Effector memory CD4-positive, alpha-beta T cell (primary cell): ENCODE data around the gene RDM1.
"Not testable (repeated sequence)": the region's sequence is repeated elsewhere in the genome, so short reads cannot be mapped to it uniquely, and the experiment has no call there.

Experiments used
- DNase-seq, 3 donors: peaks; one replicate each; pipeline ENCODE4 v3.0.0-alpha.2; 2020
- H3K27ac ChIP-seq: 2 replicates; pipeline ENCODE4 v1.7.0; 2013; ENCODE audit warnings: mild to moderate bottlenecking, low read length, moderate library complexity; ENCODE audit not compliant: insufficient read depth, poor library complexity, severe bottlenecking
- H3K27me3 ChIP-seq: replicated peaks from 2 replicates; pipeline ENCODE4 v1.7.0; 2013; ENCODE audit warnings: mild to moderate bottlenecking, low read length; ENCODE audit not compliant: insufficient read depth, control insufficient read depth, poor library complexity, severe bottlenecking
- H3K36me3 ChIP-seq: 2 replicates; pipeline ENCODE4 v1.7.0; 2013; ENCODE audit warnings: mild to moderate bottlenecking, low read length, moderate library complexity; ENCODE audit not compliant: control insufficient read depth, insufficient read depth
- H3K4me1 ChIP-seq: 2 replicates; pipeline ENCODE4 v1.7.0; 2013; ENCODE audit warnings: low read length, mild to moderate bottlenecking; ENCODE audit not compliant: control insufficient read depth, insufficient read depth, poor library complexity, severe bottlenecking
- H3K4me3 ChIP-seq: 2 replicates; pipeline ENCODE4 v1.7.0; 2013; ENCODE audit warnings: low read length, low read depth, mild to moderate bottlenecking; ENCODE audit not compliant: insufficient read depth, poor library complexity, severe bottlenecking
- H3K9me3 ChIP-seq: 2 replicates; pipeline ENCODE4 v1.7.0; 2013; ENCODE audit warnings: mild to moderate bottlenecking, low read length, moderate library complexity; ENCODE audit not compliant: control insufficient read depth

RDM1 gene

GRCh38 chr17:35965272-35965671 lies 34.7 kb upstream of the RDM1 start:
- no peak for DNase-seq
- no peak overlapping the region for H3K27ac ChIP-seq
- no peaks in the 10 kb centered on the region for H3K27me3 ChIP-seq
- no peaks in the 10 kb centered on the region for H3K9me3 ChIP-seq
- no peaks in the 10 kb centered on the region for H3K36me3 ChIP-seq
- no peaks in the 10 kb centered on the region for H3K4me1 ChIP-seq
- no peak overlapping the region for H3K4me3 ChIP-seq

DNA sequence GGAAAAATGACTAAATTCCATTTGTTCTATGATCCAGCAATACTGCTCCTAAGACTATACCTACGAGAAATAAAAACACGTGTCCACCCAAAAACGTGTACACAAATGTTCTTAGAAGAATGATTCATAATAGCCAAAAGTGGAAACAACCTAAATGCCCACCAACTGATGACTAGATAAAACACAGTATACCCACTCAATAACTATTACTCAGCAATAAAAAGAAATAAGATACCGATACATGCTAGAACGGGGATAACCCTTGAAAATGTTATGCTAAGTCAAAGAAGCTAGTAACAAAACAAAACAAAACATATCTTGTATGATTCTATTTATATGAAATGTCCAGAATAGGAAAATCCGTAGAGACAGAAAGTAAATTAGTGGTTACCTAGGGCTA lies 33.1 kb upstream of the RDM1 start:
- H3K4me3 ChIP-seq: no peak overlapping the region
- no peaks in the 10 kb centered on the region for H3K36me3 ChIP-seq
- H3K27me3 ChIP-seq: no peaks in the 10 kb centered on the region
- H3K27ac ChIP-seq: no peak overlapping the region
- DNase-seq: no peak
- no peaks in the 10 kb centered on the region for H3K9me3 ChIP-seq
- H3K4me1 ChIP-seq: no peaks in the 10 kb centered on the region

- H3K9me3 ChIP-seq: no peaks in the 10 kb centered on the region
- no peak overlapping the region for H3K4me3 ChIP-seq
- no peak for DNase-seq
- no peaks in the 10 kb centered on the region for H3K27me3 ChIP-seq
- H3K36me3 ChIP-seq: no peaks in the 10 kb centered on the region
- H3K4me1 ChIP-seq: no peaks in the 10 kb centered on the region
- no peak overlapping the region for H3K27ac ChIP-seq
These were observed 23.1 kb upstream of the RDM1 start for GRCh38 chr17:35953720-35954119.

GRCh38 chr17:35949401-35949800 lies 18.8 kb upstream of the RDM1 start:
- Histone ChIP-seq H3K4me3 (no peak overlapping the region), H3K27me3 (no peaks in the 10 kb centered on the region), H3K27ac (no peak overlapping the region), H3K4me1 (no peaks in the 10 kb centered on the region), H3K9me3 (no peaks in the 10 kb centered on the region), H3K36me3 (no peaks in the 10 kb centered on the region)
- no peak for DNase-seq

- Histone ChIP-seq H3K4me3 (no peak overlapping the region), H3K9me3 (no peaks in the 10 kb centered on the region), H3K27me3 (no peaks in the 10 kb centered on the region), H3K4me1 (no peaks in the 10 kb centered on the region), H3K27ac (no peak overlapping the region), H3K36me3 (no peaks in the 10 kb centered on the region)
- no peak for DNase-seq
These were observed 17.5 kb upstream of the RDM1 start for GRCh38 chr17:35948092-35948491.

- peak in 2 of 3 donors; percentile 2 to 12 for DNase-seq
- Histone ChIP-seq H3K27ac (no peak overlapping the region), H3K9me3 (no peaks in the 10 kb centered on the region), H3K4me1 (no peaks in the 10 kb centered on the region), H3K36me3 (no peaks in the 10 kb centered on the region), H3K27me3 (no peaks in the 10 kb centered on the region), H3K4me3 (no peak overlapping the region)
These were observed 16.6 kb upstream of the RDM1 start for GRCh38 chr17:35947156-35947585.

DNA sequence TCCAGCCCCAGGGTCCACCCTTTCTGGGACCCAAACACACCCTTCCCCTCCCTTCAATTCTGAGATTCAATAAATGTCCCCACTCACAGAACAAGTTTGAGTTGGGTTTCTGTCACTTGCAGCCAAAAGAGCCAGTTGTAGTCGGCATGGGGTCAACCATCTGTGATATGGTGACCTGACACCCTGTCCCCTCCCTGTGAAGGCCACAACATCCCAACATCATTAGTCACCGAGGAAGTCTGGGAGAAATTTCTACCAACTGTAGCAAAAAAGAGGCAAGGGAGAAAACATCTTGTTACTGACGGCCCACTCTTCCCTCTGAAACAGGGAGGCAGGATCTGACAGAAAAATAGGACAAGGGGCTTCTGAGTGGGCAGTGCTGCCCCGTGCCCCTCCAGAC lies 13.6 kb upstream of the RDM1 start:
- Histone ChIP-seq H3K4me3 (no peak overlapping the region), H3K36me3 (no peaks in the 10 kb centered on the region), H3K9me3 (no peaks in the 10 kb centered on the region), H3K4me1 (no peaks in the 10 kb centered on the region), H3K27me3 (no peaks in the 10 kb centered on the region), H3K27ac (no peak overlapping the region)
- no peak for DNase-seq

- no peaks in the 10 kb centered on the region for H3K27me3 ChIP-seq
- H3K4me1 ChIP-seq: no peaks in the 10 kb centered on the region
- H3K4me3 ChIP-seq: no peak within 1 kb of the TSS
- DNase-seq: no peak
- no peak within 1 kb of the TSS for H3K27ac ChIP-seq
- no peaks in the 10 kb centered on the region for H3K9me3 ChIP-seq
- H3K36me3 ChIP-seq: no peaks in the 10 kb centered on the region
These were observed 13.0 kb upstream of the RDM1 start, which contains the start of gene LYZL6 for GRCh38 chr17:35943537-35943936. TSS of gene LYZL6 (minus strand) at chr17:35943713. CDS start at chr17:35939356, 4,357 bp downstream.

DNA sequence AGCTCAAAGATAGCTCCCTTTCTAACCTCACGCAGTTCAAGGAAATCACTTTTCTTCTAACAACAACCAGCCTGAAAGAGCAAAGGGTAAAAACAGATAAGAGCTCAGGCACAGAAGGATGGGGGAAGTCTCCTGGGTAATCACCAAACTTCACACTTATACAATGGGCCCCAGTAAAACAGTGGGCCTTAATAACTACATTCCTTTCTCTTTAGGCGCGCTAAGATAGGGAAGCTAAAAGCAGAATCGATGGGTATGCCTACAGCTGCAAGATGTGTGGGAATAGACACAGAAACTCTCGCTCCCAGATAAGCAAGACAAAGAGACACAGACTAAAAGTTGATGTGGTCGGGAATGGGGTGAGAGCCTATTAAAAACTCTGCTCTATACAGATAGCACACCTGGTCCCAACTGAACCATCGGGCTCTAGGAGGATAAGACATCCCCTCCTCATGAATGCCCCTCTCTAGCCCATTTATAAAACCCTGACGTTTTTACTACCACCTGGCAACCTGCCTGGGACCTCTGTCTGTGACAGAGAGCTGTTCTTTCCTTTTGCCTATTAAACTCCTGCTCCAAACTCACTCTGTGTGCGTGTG lies 12.1 kb upstream of the RDM1 start:
- Histone ChIP-seq H3K27me3 (no peaks in the 10 kb centered on the region), H3K9me3 (no peaks in the 10 kb centered on the region), H3K36me3 (no peaks in the 10 kb centered on the region), H3K27ac (no peak overlapping the region), H3K4me1 (no peaks in the 10 kb centered on the region), H3K4me3 (no peak overlapping the region)
- DNase-seq: no peak

DNA sequence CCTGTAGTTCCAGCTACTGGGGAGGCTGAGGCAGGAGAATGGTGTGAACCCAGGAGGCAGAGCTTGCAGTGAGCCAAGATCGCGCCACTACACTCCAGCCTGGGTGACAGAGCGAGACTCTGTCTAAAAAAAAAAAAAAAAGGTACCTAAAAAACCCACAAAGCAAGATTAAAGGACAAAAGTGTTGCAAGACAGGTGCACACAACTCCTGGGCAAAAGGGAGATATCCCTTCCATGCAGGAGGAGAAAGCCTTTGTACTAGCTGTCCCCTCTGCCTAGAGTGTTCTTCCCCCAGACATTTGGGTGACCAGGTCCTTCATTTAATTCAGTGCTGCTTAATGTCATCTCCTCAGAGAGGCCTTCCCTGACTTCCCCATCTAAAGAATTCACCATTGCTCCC lies 7.9 kb upstream of the RDM1 start:
- not testable (repeated sequence) for DNase-seq, H3K4me3 ChIP-seq, H3K27me3 ChIP-seq, H3K4me1 ChIP-seq, H3K36me3 ChIP-seq, H3K9me3 ChIP-seq, H3K27ac ChIP-seq
